ENCODE results near the gene MBOAT2.

- TF ChIP-seq POLR2A (IDR thresholded peaks at IDR 0.05; ENCODE audit: low read depth, low read length) = no peak
- TF ChIP-seq TAF1 (IDR thresholded peaks at IDR 0.05; ENCODE audit: borderline replicate concordance, low read depth, low read length) = no peak
These were observed 145.2 kb downstream of the MBOAT2 start for GRCh38 chr2:8858264-8858663.
